GM19452 (cell line): Measurements from ENCODE around the gene SESN1.
"Not testable (repeated sequence)": the region's sequence is repeated elsewhere in the genome, so short reads cannot be mapped to it uniquely, and the experiment has no call there.

Source experiments
- ATAC-seq: cut with Tn5 transposase; IDR thresholded peaks from one replicate; pipeline ENCODE4 v1.9.1; 2021; ENCODE audit not compliant: unreplicated experiment

Gene SESN1

DNA sequence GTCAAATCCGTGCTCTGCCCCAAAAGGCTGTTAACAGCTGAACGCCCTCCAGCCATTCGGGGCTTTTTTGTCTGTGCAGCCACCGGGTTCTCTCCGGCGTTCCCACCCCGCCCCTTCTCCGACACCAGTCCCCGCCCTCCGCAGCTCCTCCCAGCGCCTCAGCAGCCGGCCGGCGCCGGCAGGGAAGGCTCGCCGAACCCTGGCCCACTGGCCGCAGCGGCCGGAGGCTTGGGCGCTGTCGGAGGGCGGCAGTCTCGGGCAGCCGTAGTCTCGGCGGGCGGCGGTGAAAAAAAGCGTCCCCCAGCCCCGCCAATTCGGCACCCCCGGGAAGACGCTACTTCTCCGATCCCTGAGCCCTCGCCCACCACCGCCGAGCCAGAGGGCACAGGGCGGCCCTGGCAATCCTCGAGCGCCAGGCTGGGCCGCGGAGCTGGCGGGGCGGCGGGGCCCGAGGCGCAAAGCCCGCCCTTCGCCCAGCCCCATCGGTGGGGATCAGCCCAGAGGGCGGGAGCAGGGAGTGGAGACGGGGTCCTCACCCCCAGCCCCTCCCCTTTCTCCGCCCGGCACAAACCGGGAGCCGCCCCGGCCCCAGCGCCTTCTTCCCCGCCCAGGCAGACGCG lies at the start of gene SESN1:
Gene SESN1 (minus strand): TSS at position 431 of the 620 bp plus-strand sequence. CDS start 773 bp downstream, outside the sequence.
- peak; percentile 66 for ATAC-seq

GRCh38 chr6:109143191-109143590 lies 48.5 kb upstream of the SESN1 start:
- no peak for ATAC-seq

GRCh38 chr6:109142067-109142466 lies 47.4 kb upstream of the SESN1 start:
- ATAC-seq: not testable (repeated sequence)

GRCh38 chr6:109139109-109139508 lies 44.5 kb upstream of the SESN1 start:
- ATAC-seq: no peak

DNA sequence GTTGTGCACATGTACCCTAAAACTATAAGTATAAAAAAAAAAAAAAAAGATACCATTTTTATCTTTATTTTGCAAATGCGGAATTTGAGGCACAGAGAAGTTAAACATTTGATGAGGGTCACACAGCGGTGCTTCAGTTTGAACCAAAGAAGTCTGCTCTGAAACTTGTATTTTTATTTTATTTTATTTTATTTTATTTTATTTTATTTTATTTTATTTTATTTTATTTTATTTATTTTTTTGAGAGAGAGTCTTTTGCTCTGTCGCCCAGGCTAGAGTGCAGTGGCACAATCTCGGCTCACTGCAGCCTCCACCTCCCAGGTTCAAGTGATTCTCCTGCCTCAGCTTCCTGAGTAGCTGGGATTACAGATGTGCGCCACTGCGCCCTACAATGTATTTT lies 41.9 kb upstream of the SESN1 start:
- not testable (repeated sequence) for ATAC-seq

- not testable (repeated sequence) for ATAC-seq
These were observed 41.4 kb upstream of the SESN1 start for GRCh38 chr6:109136039-109136438.

DNA sequence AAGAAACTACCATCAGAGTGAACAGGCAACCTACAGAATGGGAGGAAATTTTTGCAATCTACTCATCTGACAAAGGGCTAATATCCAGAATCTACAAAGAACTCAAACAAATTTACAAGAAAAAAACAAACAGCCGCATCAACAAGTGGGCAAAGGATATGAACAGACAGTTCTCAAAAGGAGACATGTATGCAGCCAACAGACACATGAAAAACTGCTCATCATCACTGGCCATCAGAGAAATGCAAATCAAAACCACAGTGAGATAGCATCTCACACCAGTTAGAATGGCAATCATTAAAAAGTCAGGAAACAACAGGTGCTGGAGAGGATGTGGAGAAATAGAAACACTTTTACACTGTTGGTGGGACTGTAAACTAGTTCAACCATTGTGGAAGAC lies 41.0 kb upstream of the SESN1 start:
- ATAC-seq: not testable (repeated sequence)

DNA sequence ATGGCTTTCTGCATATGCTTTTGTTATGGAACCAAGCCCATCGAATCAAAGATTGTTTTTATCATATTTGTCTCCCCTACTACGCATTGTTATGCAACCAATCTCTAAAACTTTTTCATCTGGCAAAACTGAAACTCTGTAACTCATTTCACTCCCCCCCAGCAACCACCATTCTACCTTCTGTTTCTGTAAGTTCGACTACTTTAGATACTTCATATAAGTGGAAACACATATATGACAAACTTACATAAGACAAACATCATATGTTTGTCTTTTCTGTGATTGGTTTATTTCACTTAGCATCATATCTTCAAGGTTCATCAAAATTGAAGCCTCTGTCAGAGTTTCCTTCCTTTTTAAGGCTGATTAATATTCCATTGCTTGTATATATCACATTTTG lies 35.4 kb upstream of the SESN1 start:
- ATAC-seq: no peak

DNA sequence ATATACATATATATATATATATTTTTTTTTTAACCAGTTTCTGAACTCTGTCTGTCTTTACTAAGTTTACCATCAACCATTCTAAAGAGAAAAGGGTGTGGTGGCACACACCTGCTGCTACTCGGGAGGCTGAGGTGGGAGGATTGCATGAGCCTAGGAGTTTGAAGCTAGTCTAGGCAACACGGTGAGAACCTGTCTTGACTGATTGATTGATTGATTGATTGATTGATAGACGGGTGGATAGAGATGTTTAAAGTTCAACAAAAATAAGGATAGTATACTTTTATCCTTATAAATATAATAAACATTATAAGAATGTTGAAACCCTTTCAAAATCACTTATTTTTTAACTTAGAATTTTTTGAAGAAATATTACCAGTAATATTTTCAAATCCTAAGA lies 30.9 kb upstream of the SESN1 start:
- no peak for ATAC-seq

DNA sequence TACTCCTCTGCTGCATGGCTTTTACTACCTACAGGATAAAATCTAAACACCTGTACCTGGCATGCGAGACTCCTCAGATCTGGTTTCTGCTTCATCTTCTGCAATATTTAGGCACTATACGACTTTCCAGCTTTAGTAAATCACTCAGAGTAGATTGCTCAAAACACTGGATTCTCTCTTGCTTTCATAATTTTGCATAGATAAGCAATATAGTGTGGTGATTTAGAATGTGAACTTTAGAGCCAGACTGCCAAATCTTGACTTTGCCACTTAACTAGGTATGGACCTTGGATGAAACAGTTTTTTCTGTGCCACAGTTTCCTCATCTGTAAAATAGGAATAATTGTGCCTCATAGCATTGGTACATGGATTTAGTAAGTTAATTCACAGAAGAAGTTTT lies 29.6 kb upstream of the SESN1 start:
- no peak for ATAC-seq

- no peak for ATAC-seq
These were observed 26.8 kb upstream of the SESN1 start for GRCh38 chr6:109121411-109121810.

DNA sequence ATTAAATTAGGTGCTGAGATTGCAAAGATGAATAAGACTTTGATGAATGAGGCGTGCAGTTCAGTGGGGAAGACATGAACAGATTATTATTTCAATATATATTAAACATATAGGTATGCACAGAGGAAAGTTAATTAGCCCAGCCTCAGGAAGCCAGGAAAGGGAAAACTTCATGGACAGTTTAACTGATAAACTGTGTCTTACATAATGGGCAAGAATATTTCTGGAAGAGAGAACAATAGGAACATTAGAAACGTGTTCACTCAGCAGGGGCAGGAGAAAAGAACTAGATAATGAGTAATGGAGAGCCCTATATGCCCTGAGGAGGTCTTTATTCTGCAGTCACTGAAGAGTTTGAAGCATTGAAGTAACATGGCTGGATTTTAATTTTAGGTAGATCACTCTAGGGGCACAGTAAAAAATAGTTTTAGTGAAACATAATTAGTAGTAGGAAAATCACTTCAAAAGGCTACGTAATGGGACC lies 24.3 kb upstream of the SESN1 start:
- ATAC-seq: no peak

DNA sequence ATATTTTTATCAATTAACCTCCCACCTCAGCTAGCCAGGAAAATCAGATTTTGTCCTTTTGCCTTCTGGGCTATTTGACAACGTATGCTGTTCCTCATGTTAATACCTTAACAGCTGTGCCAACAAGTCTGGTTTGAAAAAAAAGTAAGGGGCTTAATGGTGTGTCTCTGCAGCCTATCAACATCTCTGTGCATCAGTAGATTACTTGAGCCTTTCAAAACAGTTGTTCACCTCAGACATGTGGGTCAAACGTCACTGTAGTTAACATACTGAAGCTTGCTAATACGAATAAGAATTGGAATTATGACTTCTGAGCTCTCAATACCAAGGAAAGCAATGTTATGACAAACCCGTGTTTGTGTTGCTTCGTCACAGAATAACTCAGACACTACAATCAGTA lies 23.7 kb upstream of the SESN1 start:
- no peak for ATAC-seq

GRCh38 chr6:109117346-109118035 lies 22.8 kb upstream of the SESN1 start:
- ATAC-seq: peak; percentile 80

DNA sequence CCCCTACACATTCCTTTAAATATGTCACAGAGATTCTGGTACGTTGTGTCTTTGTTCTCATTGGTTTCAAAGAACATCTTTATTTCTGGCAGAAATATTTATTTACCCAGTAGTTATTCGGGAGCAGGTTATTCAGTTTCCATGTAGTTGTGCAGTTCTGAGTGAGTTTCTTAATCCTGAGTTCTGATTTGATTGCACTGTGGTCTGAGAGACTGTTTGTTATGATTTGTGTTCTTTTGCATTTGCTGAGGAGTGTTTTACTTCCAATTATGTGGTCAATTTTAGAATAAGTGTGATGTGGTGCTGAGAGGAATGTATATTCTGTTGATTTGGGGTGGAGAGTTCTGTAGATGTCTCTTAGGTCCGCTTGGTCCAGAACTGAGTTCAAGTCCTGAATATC lies 18.0 kb upstream of the SESN1 start:
- not testable (repeated sequence) for ATAC-seq

- ATAC-seq: not testable (repeated sequence)
These were observed 15.0 kb upstream of the SESN1 start for GRCh38 chr6:109109663-109110062.

- no peak for ATAC-seq
These were observed 11.0 kb upstream of the SESN1 start for GRCh38 chr6:109105681-109106080.

- ATAC-seq: no peak
These were observed 9.9 kb upstream of the SESN1 start for GRCh38 chr6:109104512-109104911.

- no peak for ATAC-seq
These were observed 9.3 kb upstream of the SESN1 start for GRCh38 chr6:109103942-109104341.

- no peak for ATAC-seq
These were observed 8.1 kb upstream of the SESN1 start for GRCh38 chr6:109102762-109103161.

DNA sequence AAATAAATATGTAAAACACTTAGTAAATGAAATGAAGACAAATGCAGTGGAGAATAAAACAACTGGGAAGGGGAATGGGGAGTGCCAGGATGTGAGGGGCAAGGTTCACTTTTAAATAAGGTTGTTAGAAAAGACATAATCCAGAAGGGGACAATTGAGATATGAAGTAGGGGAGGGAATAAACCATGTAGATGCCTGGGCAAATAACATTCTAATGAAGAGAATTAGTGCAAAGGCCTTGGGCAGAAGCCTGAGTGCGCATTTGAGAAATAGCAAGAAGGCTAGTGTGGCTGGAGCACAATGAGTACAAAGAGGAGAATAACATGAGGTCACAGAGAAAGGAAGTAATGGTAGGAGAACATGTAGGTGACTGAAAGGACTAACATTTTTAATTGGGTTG lies 3.0 kb upstream of the SESN1 start:
- ATAC-seq: no peak

- ATAC-seq: no peak
These were observed 1.6 kb upstream of the SESN1 start for GRCh38 chr6:109096208-109096607.

GRCh38 chr6:109095835-109096084 lies 1.1 kb upstream of the SESN1 start:
- no peak for ATAC-seq
